Measurements from ENCODE around the gene F7. TPM values are rescaled to one million over a fixed set of nuclear protein-coding genes. Genes with fewer than 3 reads are reported as not detected.

The F7 gene
- total RNA-seq, 1 donor from 2014 or later = not detected

GRCh38 chr13:113166266-113166665 lies 60.7 kb downstream of the F7 start:
- no peaks in the 10 kb centered on the region for H3K27me3 Mint-ChIP-seq
- peaks cover 17% of the 10 kb centered on the region for H3K4me1 Mint-ChIP-seq
- H3K4me3 Mint-ChIP-seq = no peak overlapping the region
- H3K9me3 Mint-ChIP-seq = no peaks in the 10 kb centered on the region
- H3K27ac Mint-ChIP-seq = no peak overlapping the region
- intact Hi-C loops (cut with micrococcal nuclease) = no loop called here
- H3K36me3 Mint-ChIP-seq (ENCODE audit: low read depth) = peaks cover 26% of the 10 kb centered on the region
- DNase-seq = no peak

DNA sequence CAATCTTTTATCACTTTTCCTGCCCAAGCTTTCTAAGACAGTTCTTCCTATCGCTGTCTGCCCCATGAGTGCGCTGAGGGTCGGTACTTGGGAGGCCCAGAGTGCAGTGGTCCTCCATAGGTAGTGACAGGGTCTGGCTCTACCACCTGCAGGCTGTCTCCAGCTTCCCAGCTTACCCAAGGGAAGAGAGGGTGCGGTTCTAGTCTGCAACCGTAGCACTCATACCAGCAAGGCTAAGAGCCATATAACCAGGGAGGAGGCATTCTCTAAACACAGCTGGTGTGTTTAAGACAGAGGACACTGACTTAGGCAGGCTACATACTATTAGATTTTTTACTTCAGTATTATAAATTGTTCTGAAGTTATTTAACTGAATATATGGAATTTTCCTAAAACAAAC lies 61.1 kb downstream of the F7 start:
- DNase-seq = no peak
- Mint-ChIP-seq H3K27ac (no peak overlapping the region), H3K4me3 (no peak overlapping the region), H3K36me3 (ENCODE audit: low read depth) (peaks cover 28% of the 10 kb centered on the region), H3K27me3 (no peaks in the 10 kb centered on the region), H3K4me1 (peaks cover 15% of the 10 kb centered on the region), H3K9me3 (no peaks in the 10 kb centered on the region)
- intact Hi-C loops (cut with micrococcal nuclease) = no loop called here

GRCh38 chr13:113167155-113167554 lies 61.6 kb downstream of the F7 start:
- Mint-ChIP-seq H3K36me3 (ENCODE audit: low read depth) (peaks cover 30% of the 10 kb centered on the region), H3K27ac (no peak overlapping the region), H3K4me1 (peaks cover 15% of the 10 kb centered on the region), H3K4me3 (no peak overlapping the region), H3K27me3 (no peaks in the 10 kb centered on the region), H3K9me3 (no peaks in the 10 kb centered on the region)
- DNase-seq = no peak
- intact Hi-C loops (cut with micrococcal nuclease) = no loop called here

DNA sequence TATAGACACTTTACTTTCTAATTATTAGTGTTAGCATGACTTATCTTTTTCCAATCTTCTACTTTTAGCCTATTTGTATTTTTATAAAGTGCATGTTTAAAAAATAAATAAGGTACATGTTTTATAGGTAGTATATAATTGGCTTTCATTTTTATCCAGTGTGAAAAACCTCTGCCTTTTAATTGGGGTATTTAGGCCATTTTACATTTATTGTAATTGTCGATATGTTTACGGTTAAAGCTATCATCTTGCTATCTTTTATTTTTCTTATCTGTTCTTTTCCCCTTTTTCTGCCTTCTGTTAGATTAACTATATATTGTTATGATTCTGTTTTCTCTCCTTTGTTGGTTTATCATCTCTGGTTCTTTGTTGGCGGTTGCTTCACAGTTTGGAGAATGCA lies 62.0 kb downstream of the F7 start:
- no peak for DNase-seq
- peaks cover 15% of the 10 kb centered on the region for H3K4me1 Mint-ChIP-seq
- peaks cover 33% of the 10 kb centered on the region for H3K36me3 Mint-ChIP-seq (ENCODE audit: low read depth)
- H3K4me3 Mint-ChIP-seq = no peak overlapping the region
- no peak overlapping the region for H3K27ac Mint-ChIP-seq
- H3K9me3 Mint-ChIP-seq = no peaks in the 10 kb centered on the region
- no peaks in the 10 kb centered on the region for H3K27me3 Mint-ChIP-seq
- intact Hi-C loops (cut with micrococcal nuclease) = no loop called here

- H3K4me1 Mint-ChIP-seq = peaks cover 15% of the 10 kb centered on the region
- intact Hi-C loops (cut with micrococcal nuclease) = no loop called here
Observed at GRCh38 chr13:113168211-113168610, 62.6 kb downstream of the F7 start.

DNA sequence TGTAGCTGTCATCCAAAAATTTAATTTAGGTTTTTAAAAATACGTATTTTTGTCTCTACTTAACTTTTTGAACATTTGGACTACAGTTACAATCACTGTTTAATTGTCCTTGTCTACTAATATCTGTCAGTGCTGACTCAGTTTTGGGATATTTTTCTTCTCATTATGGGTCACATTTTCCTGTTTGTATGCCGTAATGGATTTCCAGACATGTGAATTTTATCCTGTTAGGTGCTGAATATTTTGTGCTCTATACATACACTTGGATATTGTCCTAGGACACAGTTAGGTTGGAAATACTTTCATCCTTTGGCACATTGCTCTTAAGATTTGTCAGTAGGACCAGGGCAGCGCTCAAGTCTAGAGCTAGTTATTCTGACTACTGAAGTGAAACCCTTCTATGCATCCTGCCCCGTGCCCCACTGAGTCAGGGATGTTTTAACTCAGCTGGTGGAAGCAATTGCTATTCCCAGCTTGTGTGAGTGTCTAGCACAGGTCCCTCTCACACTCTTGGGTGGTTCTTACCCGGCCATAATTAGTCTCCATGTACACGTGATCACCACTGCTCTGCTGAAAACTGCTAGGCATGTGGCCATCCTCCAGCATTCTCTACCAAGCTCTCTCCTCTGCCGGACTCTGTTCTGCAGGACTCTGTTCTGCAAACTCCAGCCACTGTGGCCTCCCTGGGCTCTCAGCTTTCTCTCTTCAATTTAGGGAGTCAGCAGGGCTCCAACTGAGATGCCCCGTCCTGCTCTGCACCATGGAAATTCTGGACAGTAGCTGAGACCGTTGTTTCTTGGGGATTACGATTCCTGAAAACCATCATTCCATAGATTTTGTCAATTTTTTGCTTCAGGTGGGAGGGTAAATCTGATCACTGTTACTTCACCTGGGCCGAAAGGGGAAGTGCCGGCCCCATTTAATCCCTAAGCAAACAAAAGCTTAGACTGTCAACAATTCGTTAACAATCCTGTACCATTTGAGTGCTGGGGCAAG lies 64.0 kb downstream of the F7 start:
- H3K27ac Mint-ChIP-seq = no peak overlapping the region
- no peaks in the 10 kb centered on the region for H3K27me3 Mint-ChIP-seq
- H3K4me3 Mint-ChIP-seq = no peak overlapping the region
- DNase-seq = no peak
- H3K36me3 Mint-ChIP-seq (ENCODE audit: low read depth) = peaks cover 37% of the 10 kb centered on the region
- H3K9me3 Mint-ChIP-seq = no peaks in the 10 kb centered on the region
- peaks cover 14% of the 10 kb centered on the region for H3K4me1 Mint-ChIP-seq
- intact Hi-C loops (cut with micrococcal nuclease) = no loop called here

More at GRCh38 chr13:113168211-113168610, 62.6 kb downstream of the F7 start:
- Mint-ChIP-seq H3K27me3 (no peaks in the 10 kb centered on the region), H3K9me3 (no peaks in the 10 kb centered on the region), H3K27ac (no peak overlapping the region), H3K36me3 (ENCODE audit: low read depth) (peaks cover 33% of the 10 kb centered on the region), H3K4me3 (no peak overlapping the region)
- no peak for DNase-seq

Other genes starting within 250 kb of the F7 start
- 0.09 and 0.38 TPM in 2 replicates for gene MCF2L, start 136.6 kb upstream of the F7 start, total RNA-seq
- not detected in 2 replicates for gene F10, start 17.0 kb downstream of the F7 start, total RNA-seq
- gene PROZ, start 52.9 kb downstream of the F7 start, total RNA-seq = not detected in 2 replicates
- 83.6 and 87.1 TPM in 2 replicates for gene PCID2, start 102.9 kb downstream of the F7 start, total RNA-seq
- 88.5 and 92.5 TPM in 2 replicates for gene CUL4A, start 103.8 kb downstream of the F7 start, total RNA-seq
- gene LAMP1, start 191.4 kb downstream of the F7 start, total RNA-seq = 55.3 and 57.5 TPM in 2 replicates

Data from activated CD4-positive, alpha-beta T cell treated with anti-CD3 and anti-CD28 coated beads, Interleukin-2, amount 10 ng/mL, durations not matched to agents 24 days and 14 days (primary cell).